WTC11 (cell line): ENCODE measurements around the gene GATA3. TPM values are rescaled to one million over a fixed set of nuclear protein-coding genes. Genes with fewer than 3 reads are reported as not detected.

Source experiments
- ATAC-seq: fragments of 200-7000 bp; cut with Tn5 transposase; 2 replicates; pipeline ENCODE4 v1.10.0; 2021; ENCODE audit warnings: mild to moderate bottlenecking, moderate library complexity
- CTCF ChIA-PET: fragments of 300-600 bp; sonication (Branson Sonifier 250); formaldehyde crosslinking; loops from one replicate; lab custom pipeline; 2021; ENCODE audit warnings: antibody characterized with exemption; lab: Charles Lee
- POLR2A ChIA-PET: fragments of 350-600 bp; sonication (Branson Sonifier 250); formaldehyde crosslinking; loops from one replicate; lab custom pipeline; 2021; ENCODE audit warnings: antibody characterized with exemption; lab: Charles Lee
- DNase-seq: peaks from one replicate; pipeline ENCODE4 v3.0.0; 2021; ENCODE audit warnings: low spot score
- H3K27ac Mint-ChIP-seq: 2 replicates; pipeline ENCODE4 v1.8.0; 2021; ENCODE audit warnings: mixed read lengths
- H3K27me3 Mint-ChIP-seq: 2 replicates; pipeline ENCODE4 v1.8.0; 2021; ENCODE audit warnings: low read depth, mild to moderate bottlenecking, moderate library complexity, mixed read lengths
- H3K36me3 Mint-ChIP-seq: 2 replicates; pipeline ENCODE4 v1.8.0; 2021; ENCODE audit warnings: mixed read lengths
- H3K4me1 Mint-ChIP-seq: 2 replicates; pipeline ENCODE4 v1.8.0; 2022; ENCODE audit warnings: mixed read lengths
- H3K4me3 Mint-ChIP-seq: 2 replicates; pipeline ENCODE4 v1.8.0; 2021; ENCODE audit warnings: mild to moderate bottlenecking, moderate library complexity, mixed read lengths
- H3K9me3 Mint-ChIP-seq: 2 replicates; pipeline ENCODE4 v1.8.0; 2021; ENCODE audit warnings: mixed read lengths
- AFF4 ChIP-seq: sonication (generic); formaldehyde crosslinking; IDR thresholded peaks from 2 replicates; pipeline ENCODE4 v1.8.1; 2023; ENCODE audit warnings: mild to moderate bottlenecking, missing genetic modification reagents, borderline replicate concordance
- E2F5 ChIP-seq: sonication (generic); formaldehyde crosslinking; IDR thresholded peaks from 2 replicates; pipeline ENCODE4 v1.8.1; 2022; ENCODE audit warnings: mild to moderate bottlenecking, moderate library complexity, missing genetic modification reagents
- ELF4 ChIP-seq: sonication (generic); formaldehyde crosslinking; IDR thresholded peaks from 2 replicates; pipeline ENCODE4 v1.8.1; 2022; ENCODE audit warnings: low read depth, mild to moderate bottlenecking, moderate library complexity, missing genetic modification reagents
- EMX1 ChIP-seq: fragments of 250-450 bp; sonication (Bioruptor Pico); IDR thresholded peaks from 2 replicates; pipeline ENCODE4 v1.8.0; 2021; ENCODE audit warnings: mild to moderate bottlenecking
- FOXP1 ChIP-seq: sonication (generic); formaldehyde crosslinking; IDR thresholded peaks from 2 replicates; pipeline ENCODE4 v1.8.0; 2022; ENCODE audit warnings: missing genetic modification reagents, mild to moderate bottlenecking, moderate library complexity, borderline replicate concordance
- GRHL2 ChIP-seq: fragments of 250-450 bp; sonication (Bioruptor Pico); IDR thresholded peaks from 2 replicates; pipeline ENCODE4 v1.8.0; 2022; ENCODE audit warnings: mild to moderate bottlenecking, moderate library complexity; ENCODE audit not compliant: insufficient replicate concordance, severe bottlenecking
- HMGXB4 ChIP-seq: sonication (generic); formaldehyde crosslinking; IDR thresholded peaks from 2 replicates; pipeline ENCODE4 v1.8.1; 2023; ENCODE audit warnings: mild to moderate bottlenecking, moderate library complexity, missing genetic modification reagents
- MYBL2 ChIP-seq: sonication (generic); formaldehyde crosslinking; IDR thresholded peaks from 2 replicates; pipeline ENCODE4 v1.8.1; 2023; ENCODE audit warnings: mild to moderate bottlenecking, moderate library complexity, missing genetic modification reagents
- NFATC4 ChIP-seq: fragments of 250-450 bp; sonication (Bioruptor Pico); IDR thresholded peaks from 2 replicates; pipeline ENCODE4 v1.9.0; 2021; ENCODE audit warnings: mild to moderate bottlenecking
- NFYB ChIP-seq: sonication (generic); formaldehyde crosslinking; conservative IDR thresholded peaks from 2 replicates; pipeline ENCODE4 v1.8.0; 2022; ENCODE audit warnings: low read depth, missing genetic modification reagents
- NR2C2 ChIP-seq: sonication (generic); formaldehyde crosslinking; IDR thresholded peaks from 2 replicates; pipeline ENCODE4 v1.8.0; 2022; ENCODE audit warnings: mild to moderate bottlenecking, missing genetic modification reagents
- NR3C1 ChIP-seq: sonication (generic); formaldehyde crosslinking; conservative IDR thresholded peaks from 2 replicates; pipeline ENCODE4 v1.8.1; 2023; ENCODE audit warnings: low read depth, mild to moderate bottlenecking, missing genetic modification reagents
- TEAD1 ChIP-seq: sonication (generic); formaldehyde crosslinking; IDR thresholded peaks from 2 replicates; pipeline ENCODE4 v1.8.0; 2022; ENCODE audit warnings: mild to moderate bottlenecking, missing genetic modification reagents
- USF1 ChIP-seq: sonication (generic); formaldehyde crosslinking; IDR thresholded peaks from 2 replicates; pipeline ENCODE4 v1.8.0; 2022; ENCODE audit warnings: mild to moderate bottlenecking, missing genetic modification reagents
- ZBTB43 ChIP-seq: sonication (generic); formaldehyde crosslinking; IDR thresholded peaks from 2 replicates; pipeline ENCODE4 v1.8.1; 2023; ENCODE audit warnings: mild to moderate bottlenecking, missing genetic modification reagents
- ZNF232 ChIP-seq: sonication (generic); formaldehyde crosslinking; IDR thresholded peaks from 2 replicates; pipeline ENCODE4 v1.8.0; 2022; ENCODE audit warnings: mild to moderate bottlenecking, missing genetic modification reagents
- ZNF317 ChIP-seq: sonication (generic); formaldehyde crosslinking; IDR thresholded peaks from 2 replicates; pipeline ENCODE4 v1.8.1; 2023; ENCODE audit warnings: low read depth, mild to moderate bottlenecking, moderate library complexity, missing genetic modification reagents, borderline replicate concordance
- ZNF416 ChIP-seq: fragments of 250-450 bp; sonication (Bioruptor Pico); IDR thresholded peaks from 2 replicates; pipeline ENCODE4 v1.9.0; 2021; ENCODE audit warnings: mild to moderate bottlenecking, inconsistent platforms
- ZNF532 ChIP-seq: fragments of 250-450 bp; sonication (Bioruptor Pico); IDR thresholded peaks from 2 replicates; pipeline ENCODE4 v1.9.0; 2021; ENCODE audit warnings: mild to moderate bottlenecking, borderline replicate concordance
- total RNA-seq: library from RNA; stranded (reverse); gene quantifications from 3 replicates; pipeline ENCODE4 v1.2.3, GENCODE V29; 2021

GATA3 gene
- total RNA-seq, 1 experiment from 2014 or later = 0.72 TPM

GRCh38 chr10:8061274-8062211 lies 7.1 kb downstream of the GATA3 start:
- POLR2A ChIA-PET = interaction anchor here (0.9 to 1.6 kb wide), 2 partner anchors 11 to 14 kb away, joined by 5 to 6 read pairs; no protein-coding TSS in a partner anchor
- no peak for ATAC-seq
- H3K36me3 Mint-ChIP-seq = no peaks in the 10 kb centered on the region
- no peaks in the 10 kb centered on the region for H3K9me3 Mint-ChIP-seq
- H3K4me1 Mint-ChIP-seq = peaks cover 96% of the 10 kb centered on the region
- CTCF ChIA-PET = interaction anchor here (1.7 kb wide), 2 partner anchors 14 to 27 kb away, joined by 4 to 5 read pairs; no protein-coding TSS in a partner anchor
- TF ChIP-seq NR2C2 (CRISPR knock-in tag) (no peak), USF1 (CRISPR knock-in tag) (no peak), MYBL2 (CRISPR knock-in tag) (no peak), ZNF232 (no peak), GRHL2 (CRISPR knock-in tag) (no peak), TEAD1 (CRISPR knock-in tag) (no peak), E2F5 (CRISPR knock-in tag) (no peak), ZNF532 (CRISPR knock-in tag) (no peak), ELF4 (CRISPR knock-in tag) (no peak), ZBTB43 (CRISPR knock-in tag) (no peak), ZNF317 (CRISPR knock-in tag) (no peak), NR3C1 (CRISPR knock-in tag) (no peak), NFYB (CRISPR knock-in tag) (no peak), AFF4 (no peak), EMX1 (CRISPR knock-in tag) (no peak), NFATC4 (CRISPR knock-in tag) (no peak), FOXP1 (CRISPR knock-in tag) (no peak), HMGXB4 (no peak), ZNF416 (CRISPR knock-in tag) (no peak)
- TF ChIP-seq, all 79 proteins: peak for 0
- Mint-ChIP-seq H3K27me3 (peaks cover 99% of the 10 kb centered on the region), H3K4me3 (peak overlapping the region; percentile 60), H3K27ac (no peak overlapping the region)
- no peak for DNase-seq
